Non-pigmented ciliary epithelial cell (primary cell): ENCODE data around the gene CHRM2.

Experiments used
- DNase-seq: peaks from one replicate; pipeline ENCODE4 v3.0.0-alpha.2; 2010; ENCODE audit warnings: low read depth

CHRM2 gene

GRCh38 chr7:136957391-136957790 is 88.9 kb downstream of the CHRM2 start:
- DNase-seq = no peak

DNA sequence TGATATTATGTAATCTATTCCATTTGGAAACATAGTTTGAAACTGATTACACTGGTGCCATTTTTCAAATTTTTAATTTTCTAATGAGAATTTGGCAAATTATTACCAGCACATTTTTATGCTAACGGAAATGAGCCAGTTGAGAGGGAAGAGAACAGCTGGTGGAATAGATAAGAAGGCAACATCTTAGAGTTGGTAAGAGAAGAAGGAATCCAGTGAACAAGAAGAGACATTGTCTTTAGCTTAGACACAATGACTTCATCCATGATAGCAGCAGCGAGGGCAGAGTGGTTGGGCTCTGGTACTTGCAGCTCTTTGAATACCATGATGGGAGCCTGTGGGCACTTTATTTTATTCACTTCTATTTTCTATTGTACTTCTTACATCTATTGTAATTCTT is 89.6 kb downstream of the CHRM2 start:
- peak; percentile 9 for DNase-seq

- DNase-seq = no peak
Observed at GRCh38 chr7:136964347-136964746, 95.9 kb downstream of the CHRM2 start.

DNA sequence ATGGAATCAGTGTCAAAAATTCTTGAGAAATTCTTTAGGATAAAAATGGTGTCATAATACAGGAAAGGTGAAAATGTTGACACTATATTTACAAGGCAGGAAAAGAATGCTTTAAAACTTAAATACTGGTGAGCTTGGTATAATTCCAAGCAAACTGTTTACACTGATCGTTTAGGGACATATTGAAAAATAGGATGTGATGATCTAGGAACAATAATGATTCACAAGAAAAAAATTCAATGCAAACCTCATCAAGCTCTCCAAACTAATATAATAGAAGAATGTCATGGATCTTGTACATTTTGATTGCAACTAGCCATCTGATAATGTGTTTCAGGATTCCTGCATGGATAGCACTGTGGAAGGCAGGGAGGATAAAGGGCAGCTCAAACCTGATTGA is 98.4 kb downstream of the CHRM2 start:
- DNase-seq = no peak

- DNase-seq = no peak
Observed at GRCh38 chr7:136969761-136970160, 101.3 kb downstream of the CHRM2 start.

GRCh38 chr7:136971776-136972175 is 103.3 kb downstream of the CHRM2 start:
- DNase-seq = no peak

DNA sequence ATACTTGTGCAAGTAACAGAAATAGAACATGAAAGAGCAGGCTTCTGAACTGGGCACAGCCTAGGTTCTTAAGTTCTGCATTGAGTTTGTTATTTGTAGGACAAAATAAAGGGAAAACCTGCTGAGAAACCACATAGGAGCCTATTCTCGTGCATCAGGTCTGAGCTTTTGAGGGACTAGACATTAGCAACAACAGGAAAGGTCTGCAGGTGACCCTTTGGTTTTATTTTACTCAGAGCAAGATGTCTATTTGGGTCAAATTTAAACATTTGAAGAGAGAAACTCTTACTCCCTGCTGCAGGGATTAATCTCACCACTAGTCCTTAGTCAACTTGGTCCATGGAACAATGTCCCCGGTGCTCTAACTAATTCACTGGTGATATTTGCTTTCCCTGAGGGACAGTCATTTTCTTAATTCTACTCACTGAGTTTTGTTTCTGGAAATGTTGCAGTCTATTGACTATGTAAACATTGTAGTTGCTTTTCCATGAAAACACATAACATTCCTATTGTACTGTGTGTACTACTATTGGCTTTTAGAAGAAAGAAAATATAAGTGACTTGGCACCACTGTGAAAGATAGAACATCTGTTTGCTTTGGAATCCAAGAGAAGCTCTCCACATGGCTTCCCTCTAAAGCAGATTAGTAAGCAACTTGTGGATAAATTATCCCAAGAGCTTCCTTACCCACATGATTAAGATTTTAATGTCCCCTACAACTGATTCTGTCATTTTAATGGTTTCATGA is 108.2 kb downstream of the CHRM2 start:
- DNase-seq = no peak

GRCh38 chr7:136993377-136993776 is 124.9 kb downstream of the CHRM2 start:
- DNase-seq = no peak

GRCh38 chr7:136997735-136998134 is 129.3 kb downstream of the CHRM2 start:
- no peak for DNase-seq

- no peak for DNase-seq
Observed at GRCh38 chr7:136998495-136998894, 130.0 kb downstream of the CHRM2 start.

DNA sequence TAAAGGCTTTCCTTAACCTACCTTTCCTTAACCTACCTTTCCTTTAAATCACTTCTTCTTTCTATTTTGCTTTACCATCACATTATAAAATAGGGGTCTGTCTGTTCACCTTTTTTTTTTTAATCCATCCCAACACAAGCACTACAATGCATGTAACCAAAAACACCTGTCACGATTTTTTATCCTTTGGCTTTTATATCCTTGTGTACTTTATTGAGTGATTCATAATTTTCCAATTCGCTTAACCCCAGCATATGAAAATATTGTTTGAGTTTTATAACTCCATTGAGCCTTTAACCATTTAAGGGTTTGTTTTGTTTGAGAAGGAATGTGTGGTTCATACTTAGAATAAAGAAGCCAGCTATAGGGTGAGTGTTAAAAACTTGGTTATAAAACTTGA is 132.2 kb downstream of the CHRM2 start:
- no peak for DNase-seq

GRCh38 chr7:137001041-137001440 is 132.6 kb downstream of the CHRM2 start:
- DNase-seq = no peak

DNA sequence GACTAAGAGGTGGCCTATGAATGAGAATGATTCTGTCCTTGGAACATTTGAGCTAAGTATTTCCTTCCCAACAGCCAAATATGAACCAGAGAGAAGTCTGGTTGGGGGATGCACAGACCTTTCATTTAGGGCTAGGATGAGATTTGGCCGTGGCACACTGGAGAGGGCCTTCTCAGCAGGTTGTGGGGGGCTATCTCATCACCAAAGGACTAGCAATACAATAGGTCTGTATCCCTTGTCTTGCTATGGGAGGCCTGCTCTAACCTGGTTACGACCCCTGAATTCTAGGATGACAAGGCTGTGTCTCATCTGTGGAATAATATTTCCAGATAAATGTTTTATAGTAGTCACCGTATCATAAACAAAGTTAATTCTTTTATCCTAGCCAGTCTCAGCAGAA is 133.0 kb downstream of the CHRM2 start:
- DNase-seq = no peak

GRCh38 chr7:137003086-137003485 is 134.6 kb downstream of the CHRM2 start:
- no peak for DNase-seq

- no peak for DNase-seq
Observed at GRCh38 chr7:137003566-137003965, 135.1 kb downstream of the CHRM2 start.

- no peak for DNase-seq
Observed at GRCh38 chr7:137005873-137006272, 137.4 kb downstream of the CHRM2 start.

- DNase-seq = no peak
Observed at GRCh38 chr7:137006293-137006692, 137.8 kb downstream of the CHRM2 start.

DNA sequence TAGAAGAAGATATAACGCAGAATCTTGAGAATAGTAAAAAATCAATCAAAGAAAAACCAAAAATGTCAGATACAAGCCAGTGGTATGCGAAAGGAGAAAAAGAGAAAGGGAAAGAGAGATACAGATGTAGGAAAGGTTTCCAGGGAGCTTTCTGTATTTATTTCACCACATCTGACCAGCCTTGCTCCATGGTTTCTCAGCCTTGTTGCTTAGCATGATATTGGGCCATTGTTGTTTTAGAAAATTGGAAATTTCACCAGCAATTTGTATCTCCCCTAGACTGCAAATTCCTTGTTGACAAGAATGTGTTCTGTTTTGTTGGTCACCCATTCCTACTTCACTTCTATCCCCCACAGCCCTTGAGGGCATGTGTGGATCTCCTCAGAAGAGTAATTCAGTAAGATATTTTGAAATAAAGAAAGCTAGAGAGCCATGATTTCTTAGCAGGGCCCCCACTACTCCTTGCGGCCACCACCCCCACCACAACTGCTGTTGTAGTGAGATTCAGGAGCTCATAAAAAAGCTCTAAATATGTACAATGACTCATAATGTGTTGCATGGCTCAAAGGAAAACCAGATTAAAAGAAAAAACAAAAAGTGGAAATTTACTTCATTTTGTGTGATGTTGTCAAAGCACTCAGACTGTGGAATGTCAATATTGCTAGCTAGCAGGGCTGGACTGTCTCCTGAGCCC is 138.7 kb downstream of the CHRM2 start:
- DNase-seq = no peak

GRCh38 chr7:137009404-137009803 is 141.0 kb downstream of the CHRM2 start:
- DNase-seq = no peak

DNA sequence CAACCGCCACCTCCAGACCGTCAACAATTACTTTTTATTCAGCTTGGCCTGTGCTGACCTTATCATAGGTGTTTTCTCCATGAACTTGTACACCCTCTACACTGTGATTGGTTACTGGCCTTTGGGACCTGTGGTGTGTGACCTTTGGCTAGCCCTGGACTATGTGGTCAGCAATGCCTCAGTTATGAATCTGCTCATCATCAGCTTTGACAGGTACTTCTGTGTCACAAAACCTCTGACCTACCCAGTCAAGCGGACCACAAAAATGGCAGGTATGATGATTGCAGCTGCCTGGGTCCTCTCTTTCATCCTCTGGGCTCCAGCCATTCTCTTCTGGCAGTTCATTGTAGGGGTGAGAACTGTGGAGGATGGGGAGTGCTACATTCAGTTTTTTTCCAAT is 146.6 kb downstream of the CHRM2 start:
- no peak for DNase-seq

DNA sequence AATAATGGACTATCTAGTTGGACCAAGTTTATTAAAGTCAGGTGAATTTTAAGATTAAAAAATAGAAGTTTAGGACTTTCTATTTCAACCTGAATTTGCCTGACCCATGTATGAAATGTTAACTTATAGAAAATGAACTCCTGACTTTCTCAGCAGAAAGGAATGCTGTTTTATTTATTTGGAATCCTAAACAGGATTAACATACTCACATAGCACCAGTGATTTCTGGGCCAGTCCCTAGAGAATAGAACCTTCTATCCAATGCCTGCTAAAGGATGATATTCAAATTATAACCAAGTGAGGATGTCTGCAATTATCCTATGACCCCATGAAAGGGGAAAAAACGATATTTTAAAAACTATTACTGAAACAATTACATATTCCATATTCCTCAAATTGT is 148.8 kb downstream of the CHRM2 start:
- DNase-seq = no peak

DNA sequence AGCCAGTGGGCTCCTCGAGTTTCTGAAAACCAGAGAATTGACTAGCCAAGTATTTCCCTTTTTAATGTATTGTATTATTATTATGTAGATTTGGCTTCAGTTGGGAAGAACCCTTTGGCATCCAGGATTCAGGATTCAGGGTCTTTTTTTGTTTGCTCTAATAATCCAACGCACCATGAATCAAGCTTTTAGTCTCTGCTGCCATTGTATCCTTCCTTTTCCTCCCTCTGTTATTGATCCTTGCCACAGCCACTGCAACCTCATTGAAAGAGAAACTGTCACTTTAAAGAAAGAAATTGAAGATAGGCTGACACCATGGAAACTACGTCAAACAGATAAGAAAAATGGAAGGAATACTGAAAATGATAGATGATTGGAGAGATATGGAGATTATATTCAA is 150.0 kb downstream of the CHRM2 start:
- no peak for DNase-seq

DNA sequence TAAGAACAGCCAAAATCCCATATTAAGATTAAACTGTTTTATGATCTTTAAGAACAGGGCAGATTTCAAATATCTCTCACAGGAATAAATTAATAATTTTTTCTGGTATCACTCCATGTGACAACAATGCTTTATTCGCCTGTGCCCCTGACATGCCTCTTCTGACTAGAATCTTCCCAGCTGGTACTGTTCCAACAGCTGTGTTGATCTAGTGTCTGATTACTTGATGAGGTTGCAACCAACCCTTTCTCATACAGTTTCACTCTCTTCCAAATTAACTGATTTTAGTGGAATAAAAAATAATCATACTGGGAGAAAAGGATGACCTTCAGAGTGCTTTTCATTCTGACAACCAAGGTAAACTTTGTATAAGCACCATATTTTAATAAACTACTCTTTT is 151.9 kb downstream of the CHRM2 start:
- no peak for DNase-seq
